GM12892 (cell line): ENCODE data around the gene CARS1.

Source experiments
- POLR2A ChIP-seq: IDR thresholded peaks from 2 replicates; pipeline ENCODE4 v1.6.1; 2011; ENCODE audit warnings: low read depth, low read length, control low read depth
- POLR2AphosphoS5 ChIP-seq: IDR thresholded peaks from 2 replicates; pipeline ENCODE4 v1.6.1; 2011; ENCODE audit warnings: low read depth, low read length, control low read depth
- TAF1 ChIP-seq: IDR thresholded peaks from 2 replicates; pipeline ENCODE4 v1.6.1; 2011; ENCODE audit warnings: low read depth, mild to moderate bottlenecking, control low read depth, low read length, borderline replicate concordance

DNA sequence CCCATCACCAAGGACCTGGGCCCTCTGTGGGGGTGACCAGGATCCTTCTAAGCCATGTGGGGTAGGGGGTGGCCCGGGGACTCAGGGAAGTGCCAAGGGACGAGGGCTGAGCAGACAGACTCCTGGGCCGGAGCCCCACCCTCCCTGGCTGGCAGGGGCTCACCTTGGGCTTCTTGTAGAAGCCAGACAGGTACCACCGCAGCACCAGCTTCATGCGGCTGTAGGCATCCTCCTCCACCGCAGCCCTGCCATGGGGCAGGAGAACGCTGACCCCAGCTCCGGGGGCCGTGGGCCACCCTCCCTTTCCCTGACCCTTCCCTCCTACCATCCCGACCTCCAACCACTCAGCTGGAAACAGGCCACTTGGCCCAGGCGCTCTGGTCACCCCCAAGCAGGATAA, 45.9 kb upstream of the CARS1 start:
- no peak for TF ChIP-seq POLR2A
- TF ChIP-seq POLR2AphosphoS5 = no peak
- TF ChIP-seq TAF1 = no peak
